Measurements from ENCODE around the gene LDLR.
"Not testable (repeated sequence)": the region's sequence is repeated elsewhere in the genome, so short reads cannot be mapped to it uniquely, and the experiment has no call there.

Gene LDLR

DNA sequence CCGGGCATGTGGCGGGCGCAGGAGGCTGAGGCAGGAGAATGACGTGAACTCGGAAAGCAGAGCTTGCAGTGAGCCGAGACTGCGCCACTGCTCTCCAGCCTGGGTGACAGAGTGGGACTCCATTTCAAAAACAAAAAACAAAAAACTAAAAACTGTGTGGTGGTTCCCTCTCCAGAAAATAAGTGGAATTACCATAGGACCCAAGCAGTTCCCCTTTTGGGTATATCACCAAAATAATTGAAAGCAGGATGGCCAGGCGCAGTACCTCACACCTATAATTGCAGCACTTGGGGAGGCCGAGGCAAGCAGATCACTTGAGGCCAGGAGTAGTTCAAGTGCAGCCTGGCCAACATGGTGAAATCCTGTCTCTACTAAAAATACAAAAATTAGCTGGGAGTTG, 15.7 kb upstream of the LDLR start:
- no peak for DNase-seq

DNA sequence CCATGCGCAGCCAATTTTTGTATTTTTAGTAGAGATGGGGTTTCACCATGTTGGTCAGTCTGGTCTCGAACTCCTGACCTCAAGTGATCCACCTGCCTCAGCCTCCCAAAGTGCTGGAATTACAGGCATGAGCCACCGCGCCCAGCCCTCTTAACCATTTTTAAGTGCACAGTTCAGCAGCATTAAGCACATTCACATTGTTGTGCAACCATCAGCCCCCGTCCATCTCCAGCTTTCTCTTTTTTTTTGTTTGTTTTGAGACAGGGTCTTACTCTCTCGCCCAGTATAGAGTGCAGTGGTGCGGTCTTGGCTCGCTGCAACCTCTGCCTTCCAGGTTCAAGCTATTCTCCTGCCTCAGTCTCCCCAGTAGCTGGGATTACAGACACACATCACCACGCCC, 12.5 kb upstream of the LDLR start:
- DNase-seq, result not testable (repeated sequence)

GRCh38 chr19:11078893-11079292, 10.4 kb upstream of the LDLR start:
- no peak for DNase-seq

DNA sequence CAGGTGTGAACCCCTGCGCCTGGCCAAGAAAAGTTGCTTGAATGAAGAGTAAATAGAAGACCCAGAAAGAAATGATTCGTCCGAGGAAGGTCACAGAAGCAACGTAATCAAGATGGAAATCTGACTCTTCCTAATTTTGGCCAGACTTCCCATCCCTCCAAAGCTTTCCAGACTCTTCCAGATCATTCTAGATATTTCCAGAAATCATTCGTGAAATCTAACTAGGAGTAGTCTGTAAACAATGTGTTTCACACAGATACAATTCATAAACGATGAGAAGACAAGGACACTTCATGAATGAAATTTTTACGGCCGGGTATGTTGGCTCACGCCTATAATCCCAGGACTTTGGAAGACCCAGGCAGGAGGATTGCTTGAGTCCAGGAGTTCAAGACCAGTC, 9.3 kb upstream of the LDLR start:
- no peak for DNase-seq

DNA sequence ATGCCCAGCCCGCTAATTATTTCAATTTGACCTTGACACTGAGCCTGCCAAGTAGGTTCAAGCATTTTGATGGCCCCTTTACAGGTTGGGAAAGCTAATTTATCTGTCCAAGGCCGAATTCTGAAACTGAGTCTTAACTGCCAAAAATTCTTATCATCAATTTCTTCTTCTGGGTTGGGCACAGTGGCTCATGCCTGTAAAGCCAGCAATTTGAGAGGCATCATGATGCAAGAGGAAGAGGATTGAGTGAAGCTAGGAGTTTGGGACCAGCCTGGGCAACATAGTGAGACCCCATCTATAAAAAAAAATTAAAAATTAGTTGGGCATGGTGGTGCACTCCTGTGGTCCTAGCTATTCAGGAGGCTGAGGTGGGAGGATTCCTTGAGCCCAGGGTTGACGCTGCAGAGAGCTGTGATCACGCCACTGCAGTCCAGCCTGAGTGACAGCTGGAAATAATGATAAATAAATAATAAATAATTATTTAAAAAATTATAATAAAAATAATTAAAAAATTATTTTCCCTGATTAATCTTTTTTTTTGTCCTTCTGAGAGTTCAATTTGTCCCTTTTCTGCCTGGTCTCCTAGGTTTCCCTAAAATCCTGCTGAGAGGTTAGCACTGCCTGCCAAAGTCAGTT, 1.3 kb upstream of the LDLR start:
- DNase-seq, result no peak

DNA sequence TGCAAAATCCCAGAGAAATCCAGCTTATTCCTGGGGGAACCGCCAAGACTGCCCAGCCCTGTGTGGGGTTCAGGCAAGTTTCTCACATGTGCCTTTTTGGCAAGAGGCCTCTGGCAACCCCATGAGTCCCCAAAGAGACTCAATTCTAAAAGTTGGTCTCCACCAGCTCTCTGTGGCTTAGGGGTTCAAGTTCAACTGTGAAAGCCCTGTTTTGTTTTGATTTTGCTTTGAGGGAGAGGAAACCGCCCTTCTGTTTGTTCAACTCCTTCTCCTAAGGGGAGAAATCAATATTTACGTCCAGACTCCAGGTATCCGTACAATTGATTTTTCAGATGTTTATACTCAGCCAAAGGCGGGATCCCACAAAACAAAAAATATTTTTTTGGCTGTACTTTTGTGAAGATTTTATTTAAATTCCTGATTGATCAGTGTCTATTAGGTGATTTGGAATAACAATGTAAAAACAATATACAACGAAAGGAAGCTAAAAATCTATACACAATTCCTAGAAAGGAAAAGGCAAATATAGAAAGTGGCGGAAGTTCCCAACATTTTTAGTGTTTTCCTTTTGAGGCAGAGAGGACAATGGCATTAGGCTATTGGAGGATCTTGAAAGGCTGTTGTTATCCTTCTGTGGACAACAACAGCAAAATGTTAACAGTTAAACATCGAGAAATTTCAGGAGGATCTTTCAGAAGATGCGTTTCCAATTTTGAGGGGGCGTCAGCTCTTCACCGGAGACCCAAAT, 583 bp upstream of the LDLR start:
- DNase-seq, result no peak

DNA sequence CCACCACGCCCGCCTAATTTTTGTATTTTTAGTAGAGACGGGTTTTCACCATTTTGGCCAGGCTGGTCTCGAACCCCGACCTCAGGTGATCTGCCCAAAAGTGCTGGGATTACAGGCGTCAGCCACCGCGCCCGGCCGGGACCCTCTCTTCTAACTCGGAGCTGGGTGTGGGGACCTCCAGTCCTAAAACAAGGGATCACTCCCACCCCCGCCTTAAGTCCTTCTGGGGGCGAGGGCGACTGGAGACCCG, 676 bp downstream of the LDLR start:
- not testable (repeated sequence) for DNase-seq

GRCh38 chr19:11090264-11090996, 1.2 kb downstream of the LDLR start:
- DNase-seq, result peak; percentile 97

- DNase-seq, result no peak
These were observed 1.9 kb downstream of the LDLR start for GRCh38 chr19:11090997-11091702.

DNA sequence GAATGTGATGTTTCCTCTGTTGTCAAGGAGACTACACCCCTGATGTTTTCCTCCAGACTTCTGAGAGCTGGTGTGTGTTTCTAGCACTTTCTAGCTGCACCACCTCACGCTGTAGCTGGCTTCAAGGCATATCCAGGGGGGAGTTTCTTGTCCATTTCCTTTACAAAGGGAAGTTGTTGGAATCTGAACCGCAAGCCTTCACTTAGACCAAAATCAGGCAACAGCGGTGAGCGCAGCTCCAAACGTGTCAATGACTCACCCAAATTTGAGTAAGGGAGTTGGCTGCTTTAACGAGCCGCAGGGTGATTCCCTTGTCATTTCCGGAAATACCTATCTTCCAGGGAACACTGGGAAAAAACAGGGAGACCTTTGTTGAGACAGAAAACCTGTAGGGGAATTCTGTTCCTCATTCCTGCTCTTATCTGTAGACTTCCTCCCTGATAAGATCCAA, 2.5 kb downstream of the LDLR start:
- DNase-seq, result peak; percentile 30

GRCh38 chr19:11092181-11092538, 2.9 kb downstream of the LDLR start:
- DNase-seq, result no peak

DNA sequence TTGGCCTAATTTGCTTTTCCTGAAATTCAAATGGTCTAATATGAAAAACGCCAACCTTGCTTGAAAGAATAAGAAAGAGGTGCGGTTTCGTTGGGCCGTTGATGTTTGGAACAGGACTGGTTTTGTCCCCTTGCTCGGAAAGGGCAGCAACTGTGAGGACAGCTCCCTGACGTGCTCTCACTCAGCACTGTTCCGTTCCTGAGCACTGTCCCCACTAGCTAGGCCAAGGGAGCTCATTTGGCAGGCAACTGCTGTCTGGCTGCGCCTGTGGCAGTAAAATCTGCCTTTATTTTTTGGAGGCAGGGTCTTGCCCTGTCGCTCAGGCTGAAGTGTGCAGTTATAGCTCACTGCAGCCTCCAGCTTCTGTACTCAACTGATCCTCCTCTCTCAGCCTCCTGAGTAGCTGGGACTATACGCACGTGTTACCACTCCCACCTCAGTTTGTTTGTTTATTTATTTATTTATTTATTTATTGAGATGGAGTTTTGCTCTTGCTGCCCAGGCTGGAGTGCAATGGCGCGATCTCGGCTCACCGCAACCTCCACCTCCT, 4.5 kb downstream of the LDLR start:
- no peak for DNase-seq

- no peak for DNase-seq
These were observed 5.2 kb downstream of the LDLR start for GRCh38 chr19:11094520-11094894.

- peak; percentile 31 for DNase-seq
These were observed 7.1 kb downstream of the LDLR start for GRCh38 chr19:11096210-11096841.

DNA sequence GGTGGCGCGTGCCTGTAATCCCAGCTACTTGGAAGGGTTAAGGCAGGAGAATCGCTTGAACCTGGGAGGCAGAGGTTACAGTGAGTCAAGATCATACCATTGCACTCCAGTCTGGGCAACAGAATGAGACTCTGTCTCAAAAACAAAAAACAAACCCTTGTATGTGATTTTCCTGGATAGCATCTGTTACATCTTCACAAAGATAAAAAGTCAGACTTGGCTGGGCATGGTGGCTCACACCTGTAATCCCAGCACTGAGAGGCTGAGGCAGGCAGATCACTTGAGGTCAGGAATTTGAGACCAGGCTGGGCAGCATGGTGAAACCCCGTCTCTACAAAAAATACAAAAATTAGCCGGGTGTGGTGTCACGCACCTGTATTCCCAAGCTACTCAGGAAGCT, 8.1 kb downstream of the LDLR start:
- not testable (repeated sequence) for DNase-seq

- DNase-seq, result no peak
These were observed 9.1 kb downstream of the LDLR start for GRCh38 chr19:11098327-11098726.

GRCh38 chr19:11098861-11099260, 9.6 kb downstream of the LDLR start:
- no peak for DNase-seq

GRCh38 chr19:11100049-11100448, 10.8 kb downstream of the LDLR start:
- DNase-seq, result no peak

DNA sequence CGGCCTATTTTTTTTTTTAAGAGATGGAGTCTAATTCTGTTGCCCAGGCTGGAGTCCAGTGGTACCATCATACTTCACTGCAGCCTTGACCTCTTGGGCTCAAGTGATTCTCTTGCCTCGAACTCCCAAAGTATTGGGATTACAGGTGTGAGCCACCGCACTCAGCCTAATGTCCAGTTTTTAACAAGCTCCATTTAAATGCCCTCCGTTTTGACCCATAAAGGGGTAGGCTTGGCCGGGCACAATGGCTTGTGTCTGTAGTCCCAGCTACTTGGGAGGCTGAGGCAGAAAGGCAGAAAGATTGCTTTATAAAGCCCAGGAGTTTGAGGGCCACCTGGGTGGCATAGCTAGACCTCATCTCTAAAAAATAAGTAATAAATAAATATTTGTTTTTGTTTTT, 11.8 kb downstream of the LDLR start:
- no peak for DNase-seq

- no peak for DNase-seq
These were observed 13.7 kb downstream of the LDLR start for GRCh38 chr19:11102944-11103343.

DNA sequence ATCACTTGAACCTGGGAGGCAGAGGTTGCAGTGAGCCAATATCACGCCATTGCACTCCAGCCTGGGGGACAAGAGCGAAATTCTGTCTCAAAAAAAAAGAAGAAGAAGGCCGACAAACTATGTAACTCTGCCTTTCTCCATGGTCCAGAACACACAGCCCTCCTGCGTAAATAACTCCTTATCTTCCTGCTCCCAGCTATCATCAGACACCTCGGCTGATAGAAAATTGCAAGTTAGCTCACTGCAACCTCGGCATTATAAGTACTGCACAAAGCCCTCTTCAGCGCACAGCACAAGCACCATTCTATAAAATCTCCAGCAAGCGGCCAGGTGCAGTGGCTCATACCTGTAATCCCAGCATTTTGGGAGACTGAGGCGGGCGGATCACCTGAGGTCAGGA, 14.4 kb downstream of the LDLR start:
- DNase-seq, result not testable (repeated sequence)

DNA sequence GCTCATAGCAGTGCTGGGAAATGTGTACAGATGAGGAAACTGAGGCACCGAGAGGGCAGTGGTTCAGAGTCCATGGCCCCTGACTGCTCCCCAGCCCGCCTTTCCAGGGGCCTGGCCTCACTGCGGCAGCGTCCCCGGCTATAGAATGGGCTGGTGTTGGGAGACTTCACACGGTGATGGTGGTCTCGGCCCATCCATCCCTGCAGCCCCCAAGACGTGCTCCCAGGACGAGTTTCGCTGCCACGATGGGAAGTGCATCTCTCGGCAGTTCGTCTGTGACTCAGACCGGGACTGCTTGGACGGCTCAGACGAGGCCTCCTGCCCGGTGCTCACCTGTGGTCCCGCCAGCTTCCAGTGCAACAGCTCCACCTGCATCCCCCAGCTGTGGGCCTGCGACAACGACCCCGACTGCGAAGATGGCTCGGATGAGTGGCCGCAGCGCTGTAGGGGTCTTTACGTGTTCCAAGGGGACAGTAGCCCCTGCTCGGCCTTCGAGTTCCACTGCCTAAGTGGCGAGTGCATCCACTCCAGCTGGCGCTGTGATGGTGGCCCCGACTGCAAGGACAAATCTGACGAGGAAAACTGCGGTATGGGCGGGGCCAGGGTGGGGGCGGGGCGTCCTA, 15.9 kb downstream of the LDLR start:
- no peak for DNase-seq

DNA sequence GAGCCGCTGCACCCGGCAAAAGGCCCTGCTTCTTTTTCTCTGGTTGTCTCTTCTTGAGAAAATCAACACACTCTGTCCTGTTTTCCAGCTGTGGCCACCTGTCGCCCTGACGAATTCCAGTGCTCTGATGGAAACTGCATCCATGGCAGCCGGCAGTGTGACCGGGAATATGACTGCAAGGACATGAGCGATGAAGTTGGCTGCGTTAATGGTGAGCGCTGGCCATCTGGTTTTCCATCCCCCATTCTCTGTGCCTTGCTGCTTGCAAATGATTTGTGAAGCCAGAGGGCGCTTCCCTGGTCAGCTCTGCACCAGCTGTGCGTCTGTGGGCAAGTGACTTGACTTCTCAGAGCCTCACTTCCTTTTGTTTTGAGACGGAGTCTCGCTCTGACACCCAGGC, 17.2 kb downstream of the LDLR start:
- DNase-seq, result no peak
